Naive B cell (primary cell): ENCODE measurements around the gene GRIK4. TPM values are rescaled to one million over a fixed set of nuclear protein-coding genes. Genes with fewer than 3 reads are reported as not detected.
A peak's percentile ranks its signal among the peaks of the same experiment; 100 is the strongest.

Experiments used
- ATAC-seq, 2 donors: fragments of 150-1000 bp; cut with Tn5 transposase; 2 replicates each; pipeline ENCODE4 v1.10.0; 2021; ENCODE audit warnings: low read depth in 2 of 2, mild to moderate bottlenecking in 2 of 2, moderate library complexity in 2 of 2
- DNase-seq: peaks from one replicate; pipeline ENCODE4 v3.0.0; 2022
- H3K27ac Mint-ChIP-seq, 6 donors: one replicate each; pipeline ENCODE4 v1.8.0; 2020 to 2022; ENCODE audit warnings: mild to moderate bottlenecking in 6 of 6, mixed read lengths in 6 of 6, moderate library complexity in 5 of 6, inconsistent platforms in 2 of 6
- H3K27me3 Mint-ChIP-seq, 3 donors: one replicate each; pipeline ENCODE4 v1.8.0; 2021 to 2022; ENCODE audit warnings: mixed read lengths in 3 of 3, mild to moderate bottlenecking in 1 of 3
- H3K36me3 Mint-ChIP-seq, 2 donors: one replicate each; pipeline ENCODE4 v1.8.0; 2020 to 2022; ENCODE audit warnings: mixed read lengths in 2 of 2, inconsistent platforms in 1 of 2, mild to moderate bottlenecking in 1 of 2
- H3K4me1 Mint-ChIP-seq, 3 donors: one replicate each; pipeline ENCODE4 v1.8.0; 2020 to 2022; ENCODE audit warnings: mixed read lengths in 3 of 3, inconsistent platforms in 1 of 3, mild to moderate bottlenecking in 1 of 3, moderate library complexity in 1 of 3
- H3K4me3 Mint-ChIP-seq, 8 donors: one replicate each; pipeline ENCODE4 v1.8.0; 2020 to 2022; ENCODE audit warnings: mild to moderate bottlenecking in 8 of 8, mixed read lengths in 8 of 8, moderate library complexity in 8 of 8, inconsistent platforms in 2 of 8
- H3K9me3 Mint-ChIP-seq, 7 donors: one replicate each; pipeline ENCODE4 v1.8.0; 2020 to 2022; ENCODE audit warnings: mixed read lengths in 7 of 7, mild to moderate bottlenecking in 5 of 7, inconsistent platforms in 2 of 7, moderate library complexity in 1 of 7
- polyA plus RNA-seq, 6 donors: library from polyadenylated mRNA; unstranded; fragments of 300-500 nt; fragmentation: Illumina TruSeq; gene quantifications; one replicate each; pipeline ENCODE4 v1.2.3, GENCODE V29; 2021; ENCODE audit warnings: low read depth in 6 of 6

The GRIK4 gene
- polyA plus RNA-seq, 6 donors from 2014 or later = 0.18 TPM; not detected in 5

DNA sequence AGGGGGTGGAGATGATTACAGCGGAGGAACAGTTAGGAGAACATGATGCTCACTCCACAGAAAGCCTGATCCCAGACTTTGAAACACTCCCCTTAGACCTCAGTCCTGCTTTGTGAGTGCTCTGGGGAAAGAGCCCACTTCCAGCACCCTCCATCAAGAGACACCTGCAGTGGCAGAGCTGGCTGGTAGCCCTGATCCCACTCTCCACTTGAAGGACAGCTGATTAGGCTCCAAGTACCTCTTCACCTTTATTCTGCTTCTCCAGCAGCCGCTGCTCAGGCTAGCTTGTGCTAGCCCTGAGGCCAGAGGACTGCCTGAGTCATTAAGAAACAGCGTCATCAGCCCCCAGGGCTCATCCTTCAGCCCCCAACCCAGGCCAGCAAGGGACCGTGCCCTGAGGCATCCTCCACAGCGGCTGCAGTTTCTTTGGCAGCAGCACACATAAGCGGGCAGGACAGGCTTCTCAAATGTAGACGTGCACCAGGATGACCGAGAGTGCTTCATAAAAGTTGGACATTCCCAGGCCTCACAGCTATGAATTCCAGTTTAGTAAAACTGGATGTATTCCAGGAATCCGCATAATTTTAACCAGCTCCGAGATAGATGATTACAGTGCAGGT lies 366.3 kb downstream of the GRIK4 start:
- Mint-ChIP-seq H3K27ac (no peak overlapping the region), H3K27me3 (peaks cover 11 to 35% (median 15%) of the 10 kb centered on the region in 3 donors), H3K4me1 (no peaks in the 10 kb centered on the region)

DNA sequence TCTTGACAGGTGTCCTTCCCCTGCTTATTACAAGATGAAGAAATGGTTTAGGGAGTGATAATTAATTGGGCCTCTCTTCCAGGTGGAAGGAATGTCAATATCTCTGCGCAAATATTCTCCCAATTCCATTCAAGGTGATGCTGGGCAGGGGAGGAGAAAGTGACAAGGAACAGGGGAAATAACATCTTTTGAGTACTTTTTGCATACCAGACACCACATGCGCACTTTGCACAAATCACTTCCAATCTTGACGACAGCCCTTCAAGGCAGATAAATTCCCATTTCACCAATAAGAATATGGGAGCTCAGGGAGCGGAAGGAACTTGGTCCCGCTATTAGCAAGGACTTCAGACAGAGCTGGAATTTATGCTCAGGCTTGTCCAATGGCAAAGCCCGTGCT lies 367.2 kb downstream of the GRIK4 start:
- Mint-ChIP-seq H3K27me3 (peaks cover 10 to 35% (median 17%) of the 10 kb centered on the region in 3 donors), H3K27ac (no peak overlapping the region), H3K36me3 (peaks cover 0 to 10% of the 10 kb centered on the region in 2 donors), H3K4me1 (no peaks in the 10 kb centered on the region), H3K9me3 (peaks cover 0 to 9% (median 2%) of the 10 kb centered on the region in 7 donors), H3K4me3 (no peak overlapping the region)
- ATAC-seq = no peak
- DNase-seq = no peak

More for the DNA sequence above, 366.3 kb downstream of the GRIK4 start:
- Mint-ChIP-seq H3K4me3 (no peak overlapping the region), H3K9me3 (peaks cover 0 to 9% (median 2%) of the 10 kb centered on the region in 7 donors), H3K36me3 (peaks cover 0 to 10% of the 10 kb centered on the region in 2 donors)
- DNase-seq = no peak
- no peak for ATAC-seq

DNA sequence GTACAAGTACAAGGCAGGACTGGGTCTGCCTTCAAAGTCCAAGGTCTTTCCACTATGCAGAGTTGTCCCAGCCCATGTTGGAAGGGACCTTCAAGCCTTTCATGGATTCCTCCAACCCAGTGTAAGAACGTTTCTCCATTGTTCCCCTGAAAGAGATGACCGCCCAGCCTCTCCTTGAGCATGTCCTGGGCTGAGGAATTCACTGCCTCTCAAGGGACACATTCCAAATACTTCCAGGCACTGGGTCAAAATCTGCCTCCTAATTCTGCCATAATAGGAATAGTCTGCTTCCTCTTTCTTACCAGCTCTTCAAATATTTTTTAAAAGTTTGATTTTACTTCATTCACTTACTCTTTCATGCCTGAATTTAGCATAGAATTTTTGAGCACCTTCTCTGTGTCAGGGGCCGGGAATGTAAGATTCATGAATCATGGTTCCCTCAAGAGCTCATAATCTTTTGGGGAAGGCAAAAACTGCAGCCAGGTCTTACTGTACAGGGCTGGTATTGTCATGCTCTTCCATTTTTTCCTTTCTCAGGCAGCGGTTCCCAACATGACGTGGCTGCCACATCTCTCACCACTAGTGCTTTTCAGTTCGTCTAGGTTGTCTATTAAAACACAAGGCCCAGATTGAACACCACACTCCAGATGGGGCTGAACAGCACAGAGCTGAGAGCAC lies 369.1 kb downstream of the GRIK4 start:
- Mint-ChIP-seq H3K4me3 (no peak overlapping the region), H3K9me3 (peaks cover 0 to 9% (median 2%) of the 10 kb centered on the region in 7 donors), H3K27me3 (peaks cover 10 to 47% (median 26%) of the 10 kb centered on the region in 3 donors), H3K36me3 (peaks cover 0 to 10% of the 10 kb centered on the region in 2 donors), H3K27ac (no peak overlapping the region), H3K4me1 (no peaks in the 10 kb centered on the region)
- ATAC-seq (no peak), DNase-seq (no peak)

GRCh38 chr11:120881596-120881995 lies 370.0 kb downstream of the GRIK4 start:
- DNase-seq (no peak), ATAC-seq (no peak)
- H3K27me3 Mint-ChIP-seq = peaks cover 11 to 47% (median 26%) of the 10 kb centered on the region in 3 donors
- no peak overlapping the region for H3K27ac Mint-ChIP-seq
- H3K4me3 Mint-ChIP-seq = no peak overlapping the region
- H3K36me3 Mint-ChIP-seq = peaks cover 0 to under 1% of the 10 kb centered on the region in 2 donors
- H3K9me3 Mint-ChIP-seq = no peaks in the 10 kb centered on the region
- no peaks in the 10 kb centered on the region for H3K4me1 Mint-ChIP-seq

GRCh38 chr11:120882175-120882574 lies 370.6 kb downstream of the GRIK4 start:
- ATAC-seq = no peak
- no peaks in the 10 kb centered on the region for H3K36me3 Mint-ChIP-seq
- no peaks in the 10 kb centered on the region for H3K4me1 Mint-ChIP-seq
- H3K4me3 Mint-ChIP-seq = no peak overlapping the region
- peak overlapping the region in 1 of 6 donors; percentile 79 for H3K27ac Mint-ChIP-seq
- no peak for DNase-seq
- H3K9me3 Mint-ChIP-seq = no peaks in the 10 kb centered on the region
- peaks cover 14 to 52% (median 26%) of the 10 kb centered on the region in 3 donors for H3K27me3 Mint-ChIP-seq

DNA sequence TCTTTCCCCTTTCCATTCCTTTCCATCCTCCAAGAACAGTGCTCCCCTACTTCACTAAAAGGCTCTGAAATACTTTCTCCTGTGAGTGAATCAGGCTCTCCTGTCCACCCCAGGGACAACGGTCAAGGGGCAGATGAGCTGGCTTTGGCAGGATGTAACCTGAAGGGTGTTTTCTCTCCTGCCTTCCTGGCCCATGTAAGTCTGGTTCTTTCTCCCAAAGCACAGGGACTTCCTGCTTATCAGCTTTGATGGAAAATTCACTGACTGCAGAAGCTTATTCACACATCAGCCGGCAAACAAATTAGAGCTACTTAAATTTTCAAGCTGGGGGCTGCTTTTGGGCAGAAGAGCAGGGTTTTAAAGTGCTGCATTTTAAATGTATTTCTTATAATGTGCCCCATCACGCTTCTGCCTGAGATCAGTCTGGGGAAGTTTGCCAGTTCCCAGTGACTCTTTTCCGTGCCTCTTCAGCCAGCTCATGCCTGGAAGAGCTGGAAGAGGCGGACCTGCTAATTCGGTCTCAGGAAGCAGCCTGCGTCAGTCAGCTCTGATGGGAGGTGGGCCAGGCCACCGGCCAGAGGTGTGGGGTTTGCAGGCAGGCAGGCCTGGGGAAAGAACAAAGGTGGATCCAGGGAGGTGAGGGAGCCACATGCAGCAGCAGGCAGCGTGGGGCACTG lies 372.0 kb downstream of the GRIK4 start:
- ATAC-seq = no peak
- no peak for DNase-seq
- peaks cover 13 to 61% (median 32%) of the 10 kb centered on the region in 3 donors for H3K27me3 Mint-ChIP-seq
- H3K36me3 Mint-ChIP-seq = no peaks in the 10 kb centered on the region
- H3K9me3 Mint-ChIP-seq = no peaks in the 10 kb centered on the region
- H3K4me3 Mint-ChIP-seq = no peak overlapping the region
- no peaks in the 10 kb centered on the region for H3K4me1 Mint-ChIP-seq
- H3K27ac Mint-ChIP-seq = no peak overlapping the region

DNA sequence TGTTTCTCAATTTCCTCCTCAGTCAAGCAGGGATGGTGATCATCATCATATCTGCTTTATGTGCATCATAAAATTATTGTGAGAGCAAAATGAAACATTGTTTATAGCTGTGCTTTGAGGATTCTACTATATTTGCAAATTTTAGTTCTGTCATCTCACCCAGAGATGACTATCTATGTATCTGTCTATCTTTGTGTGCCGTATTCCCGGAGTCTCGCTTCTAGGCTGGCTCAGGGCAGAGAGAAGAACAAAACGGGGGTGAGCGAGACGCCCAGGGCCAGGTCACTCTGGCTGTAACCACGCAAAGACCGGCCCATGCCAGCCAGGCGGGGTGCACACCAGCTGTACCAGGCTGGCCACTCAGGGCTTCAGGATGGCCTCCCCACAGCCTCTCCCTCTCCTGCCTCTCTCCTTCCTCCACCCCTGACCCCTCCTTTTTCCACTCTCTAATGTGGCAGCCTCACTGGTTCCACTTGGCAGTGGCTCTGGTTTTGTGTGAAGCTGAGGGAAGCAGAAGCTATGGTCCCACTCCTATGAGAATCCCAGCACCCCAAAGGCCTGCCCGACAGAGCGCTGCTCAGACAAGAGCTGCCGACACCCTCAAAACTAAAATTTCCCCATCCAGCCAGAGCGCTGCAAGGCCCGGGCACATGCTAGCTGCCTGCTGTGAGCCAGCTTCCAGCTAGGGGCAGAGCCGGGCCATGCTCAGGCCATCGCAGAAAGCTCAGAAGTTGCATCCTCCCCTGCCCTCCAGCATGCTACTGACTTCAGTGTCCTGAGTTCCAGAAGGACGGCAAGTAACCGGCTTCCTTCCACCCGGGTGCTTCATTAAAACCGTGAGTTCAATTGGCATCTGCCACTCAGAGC lies 372.8 kb downstream of the GRIK4 start:
- Mint-ChIP-seq H3K36me3 (no peaks in the 10 kb centered on the region), H3K27ac (peak overlapping the region in 2 of 6 donors; percentile 14 to 41), H3K27me3 (peaks cover 16 to 70% (median 38%) of the 10 kb centered on the region in 3 donors), H3K9me3 (no peaks in the 10 kb centered on the region), H3K4me1 (no peaks in the 10 kb centered on the region), H3K4me3 (no peak overlapping the region)
- no peak for ATAC-seq
- DNase-seq = no peak

DNA sequence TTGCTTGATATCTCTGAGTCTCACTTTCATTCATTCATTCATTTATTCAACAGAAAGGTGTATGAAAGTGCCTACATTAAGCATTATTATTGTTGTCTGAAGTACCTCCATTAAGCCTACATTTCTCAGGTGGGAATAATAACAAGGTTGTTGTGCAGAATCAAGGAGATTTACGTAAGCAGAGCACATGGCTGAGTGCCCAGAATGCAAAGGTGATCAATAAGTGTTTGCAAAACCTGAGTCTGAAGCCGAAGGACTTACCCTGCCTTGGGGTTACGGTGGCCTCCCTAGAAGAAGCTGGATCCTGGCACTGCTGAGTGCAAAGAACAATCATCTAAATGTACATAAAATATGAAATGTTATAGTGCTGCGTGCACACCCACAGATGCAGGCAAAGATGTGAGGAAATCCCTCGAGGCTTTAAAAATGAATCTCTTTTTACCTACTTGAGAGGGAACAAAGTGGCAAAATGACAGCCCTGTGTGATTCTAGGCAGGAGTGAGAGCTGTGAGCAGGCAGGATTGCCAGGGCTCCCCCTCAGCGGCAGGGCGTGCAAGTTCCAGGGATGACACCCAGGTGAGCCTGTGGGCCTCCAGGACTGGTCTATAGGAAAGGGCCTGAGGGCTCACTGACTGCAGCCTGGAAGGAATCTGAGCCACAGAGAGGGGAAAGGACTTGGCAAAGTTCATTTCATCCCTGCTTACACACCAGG lies 379.2 kb downstream of the GRIK4 start:
- peaks cover 20 to 64% (median 34%) of the 10 kb centered on the region in 3 donors for H3K27me3 Mint-ChIP-seq
- no peak overlapping the region for H3K4me3 Mint-ChIP-seq
- no peak overlapping the region for H3K27ac Mint-ChIP-seq
- no peak for DNase-seq
- H3K4me1 Mint-ChIP-seq = no peaks in the 10 kb centered on the region
- H3K36me3 Mint-ChIP-seq = no peaks in the 10 kb centered on the region
- H3K9me3 Mint-ChIP-seq = no peaks in the 10 kb centered on the region
- no peak for ATAC-seq

- DNase-seq (no peak), ATAC-seq (no peak)
- Mint-ChIP-seq H3K36me3 (no peaks in the 10 kb centered on the region), H3K4me1 (no peaks in the 10 kb centered on the region), H3K9me3 (no peaks in the 10 kb centered on the region), H3K27ac (no peak overlapping the region), H3K4me3 (no peak overlapping the region), H3K27me3 (peaks cover 12 to 56% (median 33%) of the 10 kb centered on the region in 3 donors)
These were observed 382.1 kb downstream of the GRIK4 start for GRCh38 chr11:120893440-120894201.

GRCh38 chr11:120894202-120894985 lies 382.8 kb downstream of the GRIK4 start:
- Mint-ChIP-seq H3K27ac (no peak overlapping the region), H3K9me3 (no peaks in the 10 kb centered on the region)

DNA sequence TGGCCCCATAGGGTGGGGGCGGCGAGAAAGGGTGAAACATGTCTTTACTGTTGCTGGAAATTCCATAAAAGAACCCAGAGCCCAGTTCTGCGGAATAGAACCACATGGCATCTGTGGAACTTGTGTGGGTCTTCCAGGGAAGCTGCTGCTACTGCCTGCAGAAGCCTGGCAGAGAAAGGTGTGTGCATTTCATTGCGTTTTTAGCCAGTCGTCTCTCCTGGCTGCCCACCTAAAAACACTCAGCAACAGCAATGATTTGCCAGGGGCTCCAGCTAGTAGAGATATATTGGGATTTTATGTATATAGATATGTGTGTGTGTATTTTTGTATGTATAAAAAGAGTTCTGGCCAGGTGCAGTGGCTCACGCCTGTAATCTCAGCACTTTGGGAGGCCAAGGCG lies 385.1 kb downstream of the GRIK4 start:
- no peak for DNase-seq
- Mint-ChIP-seq H3K27me3 (peaks cover 14 to 53% (median 37%) of the 10 kb centered on the region in 3 donors), H3K9me3 (no peaks in the 10 kb centered on the region), H3K4me3 (no peak overlapping the region), H3K27ac (no peak overlapping the region), H3K4me1 (no peaks in the 10 kb centered on the region), H3K36me3 (no peaks in the 10 kb centered on the region)
- ATAC-seq = no peak

More at GRCh38 chr11:120894202-120894985, 382.8 kb downstream of the GRIK4 start:
- Mint-ChIP-seq H3K27me3 (peaks cover 9 to 49% (median 28%) of the 10 kb centered on the region in 3 donors), H3K4me3 (no peak overlapping the region), H3K4me1 (no peaks in the 10 kb centered on the region), H3K36me3 (no peaks in the 10 kb centered on the region)
- no peak for DNase-seq
- no peak for ATAC-seq
